Astrocyte of the cerebellum (primary cell): ENCODE results near the gene ERMN.

ENCODE experiments used
- DNase-seq: peaks from one replicate; pipeline ENCODE4 v3.0.0-alpha.2; 2011; ENCODE audit warnings: low read depth
- H3K4me3 ChIP-seq: 2 replicates; pipeline ENCODE4 v1.5.1; 2011; ENCODE audit warnings: mild to moderate bottlenecking, low read depth, low read length, moderate library complexity
- CTCF ChIP-seq: IDR thresholded peaks from 2 replicates; pipeline ENCODE4 v1.5.1; 2012; ENCODE audit warnings: low read length, low read depth, moderate library complexity, mild to moderate bottlenecking; ENCODE audit errors: missing control alignments
- in situ Hi-C: cut with HindIII; loops from 2 replicates; pipeline ENCODE4 v1.10.0; 2017; ENCODE audit warnings: low sequenced_read_pairs

Gene ERMN

GRCh38 chr2:157321466-157321865 lies 4.2 kb downstream of the ERMN start:
- no peak for DNase-seq
- TF ChIP-seq CTCF = no peak
- in situ Hi-C loops = no loop called here
- no peak overlapping the region for H3K4me3 ChIP-seq

GRCh38 chr2:157320409-157320808 lies 5.2 kb downstream of the ERMN start:
- no peak overlapping the region for H3K4me3 ChIP-seq
- no peak for DNase-seq
- TF ChIP-seq CTCF = no peak
- in situ Hi-C loops = no loop called here

DNA sequence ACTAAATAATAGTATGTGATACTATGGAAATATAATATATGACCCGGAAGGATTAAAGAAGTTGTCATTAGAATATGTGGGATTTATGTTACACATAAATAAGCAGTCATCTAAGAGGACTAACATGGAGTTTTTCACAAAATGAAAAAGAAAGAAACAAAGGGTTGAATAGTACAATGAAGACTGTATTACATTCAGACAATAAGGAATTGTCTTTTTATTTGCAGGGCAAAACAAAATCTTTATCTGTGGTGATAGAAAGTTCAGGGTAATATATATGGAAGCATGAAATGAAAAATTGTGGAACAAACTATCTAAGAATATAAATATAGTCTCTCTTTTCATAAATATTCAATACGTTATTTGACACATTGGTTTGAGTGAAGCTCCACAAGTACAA lies 5.8 kb downstream of the ERMN start:
- in situ Hi-C loops = no loop called here
- TF ChIP-seq CTCF = no peak
- DNase-seq = no peak
- H3K4me3 ChIP-seq = no peak overlapping the region

DNA sequence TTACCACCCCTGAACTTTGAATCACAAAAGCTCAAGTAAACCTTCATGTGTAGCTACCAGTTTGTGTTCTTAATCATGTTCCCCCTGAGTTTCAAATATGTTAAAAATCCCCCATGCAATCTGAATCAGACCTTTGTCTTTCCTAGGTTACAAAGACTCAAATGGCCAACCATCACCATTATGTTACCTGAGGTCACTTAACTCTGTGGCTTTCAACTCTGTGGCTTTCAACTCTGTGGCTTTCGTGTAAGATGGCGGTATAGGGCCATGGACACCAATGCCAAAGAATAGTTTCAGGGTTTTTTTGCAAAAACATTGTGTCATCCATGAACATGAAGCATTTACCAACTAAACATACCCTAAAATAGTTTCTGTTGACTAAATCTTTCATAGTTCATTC lies 6.7 kb downstream of the ERMN start:
- in situ Hi-C loops = no loop called here
- no peak for TF ChIP-seq CTCF
- DNase-seq = no peak
- no peak overlapping the region for H3K4me3 ChIP-seq

DNA sequence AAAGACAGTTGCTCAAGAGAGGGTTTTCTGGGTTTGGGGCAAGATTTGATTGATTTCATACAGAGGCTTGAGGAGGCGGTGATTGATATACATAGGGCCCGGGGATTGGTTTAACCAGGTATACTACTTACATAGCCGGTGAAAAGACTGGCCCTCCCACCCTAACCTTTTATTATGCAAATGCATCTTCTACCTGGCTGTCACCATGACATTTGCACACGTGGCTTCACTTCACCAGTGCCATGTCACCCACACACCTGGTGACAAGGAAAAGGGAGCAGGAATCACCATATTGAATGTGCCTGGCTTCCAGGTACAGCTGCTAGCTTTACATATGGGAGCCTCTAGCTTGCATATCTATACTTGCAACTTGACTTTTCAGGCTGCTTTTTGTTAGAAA lies 9.7 kb downstream of the ERMN start:
- H3K4me3 ChIP-seq = no peak overlapping the region
- no peak for TF ChIP-seq CTCF
- DNase-seq = no peak
- in situ Hi-C loops = no loop called here

- DNase-seq = no peak
- no peak overlapping the region for H3K4me3 ChIP-seq
- in situ Hi-C loops = no loop called here
- no peak for TF ChIP-seq CTCF
Observed at GRCh38 chr2:157312866-157313486, 12.6 kb downstream of the ERMN start.
